HepG2 (cell line): ENCODE data around the gene PDZRN4.

Experiments
- ELF1 ChIP-seq: sonication (generic); formaldehyde crosslinking; IDR thresholded peaks from 2 replicates; pipeline ENCODE4 v1.4.0; 2020; ENCODE audit warnings: missing genetic modification reagents
- TF ChIP-seq, protein P1 (sequence below): sonication (generic); formaldehyde crosslinking; IDR thresholded peaks from 2 replicates; pipeline ENCODE4 v1.4.0; 2020; ENCODE audit warnings: missing genetic modification reagents

DNA sequence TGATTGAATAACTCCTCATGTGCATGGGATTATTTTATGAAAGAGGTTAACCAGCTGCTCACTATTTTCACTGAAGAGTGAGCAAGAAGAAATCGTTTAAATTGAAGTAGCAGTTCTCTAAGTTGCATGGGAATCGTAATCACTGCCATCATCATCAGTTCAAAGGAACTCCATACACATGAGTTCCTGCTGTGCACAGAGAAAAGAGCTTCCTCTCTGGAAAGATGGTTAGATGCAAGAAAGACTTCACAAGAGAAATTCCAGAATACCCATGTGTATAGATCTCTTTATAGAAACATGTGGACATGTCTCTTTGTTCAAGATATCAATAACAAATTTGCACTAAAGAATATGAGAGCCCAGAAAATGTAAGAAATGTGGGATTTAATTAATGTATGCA lies 291.3 kb downstream of the PDZRN4 start:
- TF ChIP-seq, protein P1, sequence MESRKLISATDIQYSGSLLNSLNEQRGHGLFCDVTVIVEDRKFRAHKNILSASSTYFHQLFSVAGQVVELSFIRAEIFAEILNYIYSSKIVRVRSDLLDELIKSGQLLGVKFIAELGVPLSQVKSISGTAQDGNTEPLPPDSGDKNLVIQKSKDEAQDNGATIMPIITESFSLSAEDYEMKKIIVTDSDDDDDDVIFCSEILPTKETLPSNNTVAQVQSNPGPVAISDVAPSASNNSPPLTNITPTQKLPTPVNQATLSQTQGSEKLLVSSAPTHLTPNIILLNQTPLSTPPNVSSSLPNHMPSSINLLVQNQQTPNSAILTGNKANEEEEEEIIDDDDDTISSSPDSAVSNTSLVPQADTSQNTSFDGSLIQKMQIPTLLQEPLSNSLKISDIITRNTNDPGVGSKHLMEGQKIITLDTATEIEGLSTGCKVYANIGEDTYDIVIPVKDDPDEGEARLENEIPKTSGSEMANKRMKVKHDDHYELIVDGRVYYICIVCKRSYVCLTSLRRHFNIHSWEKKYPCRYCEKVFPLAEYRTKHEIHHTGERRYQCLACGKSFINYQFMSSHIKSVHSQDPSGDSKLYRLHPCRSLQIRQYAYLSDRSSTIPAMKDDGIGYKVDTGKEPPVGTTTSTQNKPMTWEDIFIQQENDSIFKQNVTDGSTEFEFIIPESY = no peak
- no peak for TF ChIP-seq ELF1
